Left ventricle myocardium inferior (tissue), 1 donor: ENCODE measurements around the gene GET3. TPM values are rescaled to one million over a fixed set of nuclear protein-coding genes. Genes with fewer than 3 reads are reported as not detected.
"Not testable (repeated sequence)": the region's sequence is repeated elsewhere in the genome, so short reads cannot be mapped to it uniquely, and the experiment has no call there.

Experiments used
- DNase-seq: peaks from one replicate; pipeline ENCODE4 v3.0.0-alpha.2; 2020
- H3K27ac ChIP-seq: fragments of 200-600 bp; replicated peaks from 2 replicates; pipeline ENCODE4 v1.8.0; 2021
- H3K27me3 ChIP-seq: fragments of 200-600 bp; 2 replicates; pipeline ENCODE4 v1.8.0; 2021; ENCODE audit warnings: low read depth
- H3K36me3 ChIP-seq: fragments of 200-600 bp; 2 replicates; pipeline ENCODE4 v1.8.0; 2021
- H3K4me1 ChIP-seq: fragments of 200-600 bp; 2 replicates; pipeline ENCODE4 v1.8.0; 2021
- H3K4me3 ChIP-seq: fragments of 200-600 bp; 2 replicates; pipeline ENCODE4 v1.8.0; 2021; ENCODE audit warnings: mild to moderate bottlenecking, moderate library complexity
- H3K9me3 ChIP-seq: fragments of 200-600 bp; replicated peaks from 2 replicates; pipeline ENCODE4 v1.8.0; 2021
- intact Hi-C: fragments of 100-400 bp; cut with micrococcal nuclease; formaldehyde crosslinking; loops from one replicate; pipeline ENCODE4 v1.11.0; 2022
- total RNA-seq: library from RNA; stranded (reverse); fragmentation: NEBNext Ultra II Directional; extraction: Animal tissue kit (Norgen Biotek cat#: 25700); gene quantifications from one replicate; pipeline ENCODE4 v1.2.1, GENCODE V29; 2021
- TF ChIP-seq, protein P1 (sequence below): fragments of 200-600 bp; IDR thresholded peaks from 2 replicates; pipeline ENCODE4 v1.8.0; 2021; ENCODE audit warnings: antibody characterized with exemption, mild to moderate bottlenecking, borderline replicate concordance
- donor health status: DM: no; HTN: yes; CAD: no; lungs with severe emphysema.

The GET3 gene
- total RNA-seq, 1 donor from 2014 or later: 65.1 TPM

GRCh38 chr19:12695096-12695495, 42.2 kb upstream of the GET3 start:
- DNase-seq: no peak
- no peak overlapping the region for H3K4me3 ChIP-seq
- H3K9me3 ChIP-seq: no peaks in the 10 kb centered on the region
- no peak overlapping the region for H3K27ac ChIP-seq
- no peaks in the 10 kb centered on the region for H3K27me3 ChIP-seq
- intact Hi-C loops: no loop called here
- peaks cover 23% of the 10 kb centered on the region for H3K4me1 ChIP-seq
- TF ChIP-seq, protein P1, sequence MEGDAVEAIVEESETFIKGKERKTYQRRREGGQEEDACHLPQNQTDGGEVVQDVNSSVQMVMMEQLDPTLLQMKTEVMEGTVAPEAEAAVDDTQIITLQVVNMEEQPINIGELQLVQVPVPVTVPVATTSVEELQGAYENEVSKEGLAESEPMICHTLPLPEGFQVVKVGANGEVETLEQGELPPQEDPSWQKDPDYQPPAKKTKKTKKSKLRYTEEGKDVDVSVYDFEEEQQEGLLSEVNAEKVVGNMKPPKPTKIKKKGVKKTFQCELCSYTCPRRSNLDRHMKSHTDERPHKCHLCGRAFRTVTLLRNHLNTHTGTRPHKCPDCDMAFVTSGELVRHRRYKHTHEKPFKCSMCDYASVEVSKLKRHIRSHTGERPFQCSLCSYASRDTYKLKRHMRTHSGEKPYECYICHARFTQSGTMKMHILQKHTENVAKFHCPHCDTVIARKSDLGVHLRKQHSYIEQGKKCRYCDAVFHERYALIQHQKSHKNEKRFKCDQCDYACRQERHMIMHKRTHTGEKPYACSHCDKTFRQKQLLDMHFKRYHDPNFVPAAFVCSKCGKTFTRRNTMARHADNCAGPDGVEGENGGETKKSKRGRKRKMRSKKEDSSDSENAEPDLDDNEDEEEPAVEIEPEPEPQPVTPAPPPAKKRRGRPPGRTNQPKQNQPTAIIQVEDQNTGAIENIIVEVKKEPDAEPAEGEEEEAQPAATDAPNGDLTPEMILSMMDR: no peak
- peaks cover 14% of the 10 kb centered on the region for H3K36me3 ChIP-seq

DNA sequence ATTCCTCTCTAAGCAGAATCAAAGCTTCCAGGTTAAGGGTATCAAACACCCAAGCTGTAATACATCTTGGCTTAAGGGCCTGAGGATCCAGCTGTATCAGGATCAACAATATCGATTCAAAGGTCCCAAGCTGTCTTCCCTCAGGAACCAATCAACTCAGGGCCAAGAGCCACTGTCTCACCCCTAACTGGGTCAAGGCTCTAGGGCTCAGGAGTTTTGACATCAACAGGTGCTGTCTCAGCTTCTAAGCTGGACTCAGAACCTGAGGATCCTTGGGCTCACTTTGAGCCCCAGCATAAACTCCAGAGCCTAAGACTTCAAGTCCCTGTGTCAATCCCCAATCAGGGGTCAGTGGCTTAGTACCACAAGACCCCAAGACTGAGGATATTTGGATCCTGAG, 41.8 kb upstream of the GET3 start:
- peak overlapping the region; percentile 77 for H3K4me3 ChIP-seq

DNA sequence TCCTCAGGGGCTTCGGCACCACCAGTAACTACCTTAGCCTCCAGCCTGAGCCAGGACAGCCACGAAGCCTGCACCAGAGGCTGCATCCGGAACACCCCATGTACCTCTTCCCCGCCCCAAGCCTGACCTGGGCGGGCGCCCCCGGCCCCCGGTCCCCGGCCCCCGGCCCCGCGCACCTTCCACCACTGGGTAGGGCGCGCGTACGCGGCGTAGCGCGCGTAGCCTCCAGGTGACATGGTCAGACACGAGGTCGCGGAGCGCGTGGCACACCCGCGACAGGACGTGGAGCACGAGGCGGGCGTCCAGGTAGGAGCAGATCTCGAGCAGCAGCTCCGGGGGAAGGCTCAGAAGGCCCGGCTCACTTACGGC, 41.3 kb upstream of the GET3 start:
- peak overlapping the region; percentile 92 for H3K27ac ChIP-seq
- no peak for DNase-seq
- H3K9me3 ChIP-seq: no peaks in the 10 kb centered on the region
- intact Hi-C loops: no loop called here
- TF ChIP-seq, protein P1: no peak
- peaks cover 23% of the 10 kb centered on the region for H3K4me1 ChIP-seq
- H3K27me3 ChIP-seq: no peaks in the 10 kb centered on the region
- peaks cover 23% of the 10 kb centered on the region for H3K36me3 ChIP-seq
- peak overlapping the region; percentile 77 for H3K4me3 ChIP-seq

More for the DNA sequence above, 41.8 kb upstream of the GET3 start:
- Histone ChIP-seq H3K36me3 (peaks cover 18% of the 10 kb centered on the region), H3K27ac (no peak overlapping the region), H3K9me3 (no peaks in the 10 kb centered on the region), H3K4me1 (peaks cover 23% of the 10 kb centered on the region), H3K27me3 (no peaks in the 10 kb centered on the region)
- TF ChIP-seq, protein P1: no peak
- intact Hi-C loops: no loop called here
- DNase-seq: no peak

- DNase-seq: peak; percentile 98
- H3K9me3 ChIP-seq: no peaks in the 10 kb centered on the region
- peaks cover 23% of the 10 kb centered on the region for H3K4me1 ChIP-seq
- TF ChIP-seq, protein P1: no peak
- no peaks in the 10 kb centered on the region for H3K27me3 ChIP-seq
- peaks cover 30% of the 10 kb centered on the region for H3K36me3 ChIP-seq
- H3K27ac ChIP-seq: peak within 1 kb of the TSS; percentile 92
- intact Hi-C loops: no loop called here
- H3K4me3 ChIP-seq: peak within 1 kb of the TSS; percentile 77
Measured at GRCh38 chr19:12696366-12697335, 40.6 kb upstream of the GET3 start, which contains the start of gene FBXW9. TSS of gene FBXW9 (minus strand) at chr19:12696631. CDS start at chr19:12696581, 50 bp downstream.

DNA sequence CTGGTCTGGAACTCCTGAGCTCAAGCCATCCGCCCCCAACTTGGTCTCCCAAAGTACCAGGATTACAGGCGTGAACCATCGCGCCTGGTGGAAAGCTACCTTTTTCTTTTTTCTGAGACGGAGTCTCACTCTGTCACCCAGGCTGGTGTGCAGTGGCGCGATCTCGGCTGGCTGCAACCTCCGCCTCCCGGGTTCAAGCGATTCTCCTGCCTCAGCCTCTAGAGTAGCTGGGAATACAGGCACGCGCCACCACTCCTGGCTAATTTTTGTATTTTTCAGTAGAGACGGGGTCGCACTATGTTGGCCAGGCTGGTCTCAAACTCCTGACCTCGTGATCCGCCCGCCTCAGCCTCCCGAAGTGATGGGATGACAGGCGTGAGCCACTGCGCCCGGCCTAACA, 39.9 kb upstream of the GET3 start:
- not testable (repeated sequence) for H3K27ac ChIP-seq

GRCh38 chr19:12698138-12698537, 39.2 kb upstream of the GET3 start:
- no peak for DNase-seq
- H3K9me3 ChIP-seq: no peaks in the 10 kb centered on the region
- TF ChIP-seq, protein P1: no peak
- no peaks in the 10 kb centered on the region for H3K27me3 ChIP-seq
- intact Hi-C loops: no loop called here
- H3K4me1 ChIP-seq: peaks cover 23% of the 10 kb centered on the region
- H3K4me3 ChIP-seq: no peak overlapping the region
- no peak overlapping the region for H3K27ac ChIP-seq
- peaks cover 44% of the 10 kb centered on the region for H3K36me3 ChIP-seq

More for the DNA sequence above, 39.9 kb upstream of the GET3 start:
- Histone ChIP-seq H3K36me3 (peaks cover 37% of the 10 kb centered on the region), H3K4me1 (peaks cover 23% of the 10 kb centered on the region), H3K4me3 (peak overlapping the region; percentile 77)
- DNase-seq, intact Hi-C loops, H3K9me3 ChIP-seq, H3K27me3 ChIP-seq: not testable (repeated sequence)
